LNCaP clone FGC (cell line): Measurements from ENCODE around the gene GCK.

Source experiments
- DNase-seq: peaks from one replicate; pipeline ENCODE4 v3.0.0-alpha.2; 2011; ENCODE audit warnings: low read depth
- H3K4me3 ChIP-seq: 2 replicates; pipeline ENCODE4 v1.5.1; 2011; ENCODE audit warnings: mild to moderate bottlenecking, low read depth, low read length, control low read depth
- TF ChIP-seq, protein P1 (sequence below): IDR thresholded peaks from 2 replicates; pipeline ENCODE4 v1.5.1; 2012; ENCODE audit warnings: mild to moderate bottlenecking; ENCODE audit not compliant: control insufficient read depth, insufficient read depth; ENCODE audit errors: extremely low read depth

GCK gene

DNA sequence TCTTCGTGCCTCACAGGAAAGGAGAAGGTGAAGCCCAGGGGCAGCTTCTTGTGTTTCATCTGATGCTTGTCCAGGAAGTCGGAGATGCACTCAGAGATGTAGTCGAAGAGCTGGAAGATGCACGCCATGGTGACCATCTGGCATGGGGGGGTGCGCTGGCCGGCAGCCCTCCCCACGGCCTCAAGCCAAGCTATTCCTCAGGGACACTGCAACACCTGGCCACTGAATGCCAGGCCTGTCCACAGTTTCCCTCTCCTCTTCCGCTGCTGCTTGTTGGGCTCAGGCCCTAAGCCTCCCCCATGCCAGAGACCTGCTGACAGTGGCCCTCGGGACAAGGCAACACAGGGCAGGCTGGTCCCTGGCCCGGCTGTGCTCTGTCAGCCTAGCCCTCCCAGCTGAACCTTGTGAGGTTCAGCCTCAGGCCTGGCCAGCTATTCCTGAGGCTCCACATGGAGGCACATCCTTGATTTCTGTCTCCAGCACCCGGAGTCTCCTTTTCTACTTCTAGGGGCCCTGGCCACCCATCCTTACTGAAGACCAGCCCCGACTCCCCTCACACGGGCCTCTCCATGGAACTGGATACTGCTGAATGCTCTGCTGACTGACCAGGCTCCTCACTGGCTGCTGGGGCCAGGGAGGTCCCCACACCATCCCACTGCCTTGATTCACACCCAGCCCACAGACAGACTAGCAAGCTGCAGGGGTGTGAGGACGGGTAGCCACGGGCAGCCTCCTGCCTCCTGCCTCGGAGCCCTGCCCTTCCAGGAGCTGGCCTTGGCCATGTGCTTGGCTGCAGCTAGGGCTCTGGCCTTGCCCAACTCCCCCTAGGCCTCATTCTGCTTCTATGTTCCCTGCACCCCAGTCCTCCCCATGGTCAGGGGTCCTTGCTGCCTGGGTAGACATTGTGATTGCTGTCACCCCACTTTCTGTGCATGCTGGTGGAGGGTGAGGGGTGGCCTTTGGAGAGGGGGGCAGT, 38.0 kb downstream of the GCK start:
- no peak overlapping the region for H3K4me3 ChIP-seq
- no peak for DNase-seq
- TF ChIP-seq, protein P1, sequence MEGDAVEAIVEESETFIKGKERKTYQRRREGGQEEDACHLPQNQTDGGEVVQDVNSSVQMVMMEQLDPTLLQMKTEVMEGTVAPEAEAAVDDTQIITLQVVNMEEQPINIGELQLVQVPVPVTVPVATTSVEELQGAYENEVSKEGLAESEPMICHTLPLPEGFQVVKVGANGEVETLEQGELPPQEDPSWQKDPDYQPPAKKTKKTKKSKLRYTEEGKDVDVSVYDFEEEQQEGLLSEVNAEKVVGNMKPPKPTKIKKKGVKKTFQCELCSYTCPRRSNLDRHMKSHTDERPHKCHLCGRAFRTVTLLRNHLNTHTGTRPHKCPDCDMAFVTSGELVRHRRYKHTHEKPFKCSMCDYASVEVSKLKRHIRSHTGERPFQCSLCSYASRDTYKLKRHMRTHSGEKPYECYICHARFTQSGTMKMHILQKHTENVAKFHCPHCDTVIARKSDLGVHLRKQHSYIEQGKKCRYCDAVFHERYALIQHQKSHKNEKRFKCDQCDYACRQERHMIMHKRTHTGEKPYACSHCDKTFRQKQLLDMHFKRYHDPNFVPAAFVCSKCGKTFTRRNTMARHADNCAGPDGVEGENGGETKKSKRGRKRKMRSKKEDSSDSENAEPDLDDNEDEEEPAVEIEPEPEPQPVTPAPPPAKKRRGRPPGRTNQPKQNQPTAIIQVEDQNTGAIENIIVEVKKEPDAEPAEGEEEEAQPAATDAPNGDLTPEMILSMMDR: no peak

DNA sequence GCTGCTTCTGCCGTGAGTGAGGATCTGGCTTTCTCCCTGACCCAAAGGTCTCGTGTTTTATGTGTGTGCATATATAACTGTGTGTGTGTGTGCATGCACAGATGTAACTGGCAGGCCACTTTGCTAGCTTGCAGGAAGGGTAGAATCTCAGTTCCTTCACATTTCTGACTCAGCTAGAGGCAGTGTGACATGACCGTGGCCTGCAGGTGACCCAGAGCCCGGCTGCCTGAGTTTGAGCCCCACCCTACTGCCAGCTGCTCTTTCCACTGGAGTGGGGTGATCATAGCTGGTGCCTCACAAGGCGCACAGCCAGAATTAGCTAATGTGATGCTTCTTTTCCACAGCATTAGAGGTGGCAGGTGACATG, 38.8 kb downstream of the GCK start:
- TF ChIP-seq, protein P1: no peak
- DNase-seq: no peak
- H3K4me3 ChIP-seq: no peak overlapping the region

DNA sequence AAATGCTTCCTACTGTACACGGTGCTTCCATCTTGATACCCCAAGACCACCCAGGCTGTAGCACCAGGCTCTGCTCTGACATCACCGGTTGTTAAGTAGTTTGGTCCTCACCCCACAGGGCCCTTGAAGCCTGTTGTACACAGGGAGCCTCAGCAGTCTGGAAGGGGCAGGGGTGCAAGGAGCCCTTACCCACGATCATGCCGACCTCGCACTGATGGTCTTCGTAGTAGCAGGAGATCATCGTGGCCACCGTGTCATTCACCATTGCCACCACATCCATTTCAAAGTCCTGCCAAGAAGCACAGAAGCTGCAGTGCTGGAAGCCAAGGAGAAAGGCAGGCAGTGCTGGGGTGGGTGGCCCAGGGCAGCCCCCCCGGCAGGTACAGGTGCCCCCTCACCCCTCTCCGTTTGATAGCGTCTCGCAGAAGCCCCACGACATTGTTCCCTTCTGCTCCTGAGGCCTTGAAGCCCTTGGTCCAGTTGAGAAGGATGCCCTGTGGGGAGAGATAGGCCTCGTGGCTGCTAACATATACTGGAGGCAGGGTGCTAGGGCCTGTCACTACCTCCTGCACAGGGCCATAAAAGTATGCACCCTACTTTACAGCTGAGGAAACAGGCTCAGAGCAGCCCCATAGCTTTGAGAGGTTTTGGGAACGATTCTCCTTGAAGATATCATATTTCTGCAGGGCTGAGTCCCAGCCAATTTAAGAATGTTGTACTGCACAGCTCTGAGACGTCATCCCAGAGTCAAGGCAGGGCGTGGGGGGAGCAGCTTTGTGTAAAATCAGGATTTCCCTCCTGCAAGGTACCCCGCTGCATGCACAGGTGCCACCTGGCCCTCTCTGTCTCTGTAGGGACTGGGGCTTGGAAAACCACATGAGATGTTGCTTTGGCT, 39.4 kb downstream of the GCK start:
- DNase-seq: no peak
- TF ChIP-seq, protein P1: no peak
- no peak overlapping the region for H3K4me3 ChIP-seq

DNA sequence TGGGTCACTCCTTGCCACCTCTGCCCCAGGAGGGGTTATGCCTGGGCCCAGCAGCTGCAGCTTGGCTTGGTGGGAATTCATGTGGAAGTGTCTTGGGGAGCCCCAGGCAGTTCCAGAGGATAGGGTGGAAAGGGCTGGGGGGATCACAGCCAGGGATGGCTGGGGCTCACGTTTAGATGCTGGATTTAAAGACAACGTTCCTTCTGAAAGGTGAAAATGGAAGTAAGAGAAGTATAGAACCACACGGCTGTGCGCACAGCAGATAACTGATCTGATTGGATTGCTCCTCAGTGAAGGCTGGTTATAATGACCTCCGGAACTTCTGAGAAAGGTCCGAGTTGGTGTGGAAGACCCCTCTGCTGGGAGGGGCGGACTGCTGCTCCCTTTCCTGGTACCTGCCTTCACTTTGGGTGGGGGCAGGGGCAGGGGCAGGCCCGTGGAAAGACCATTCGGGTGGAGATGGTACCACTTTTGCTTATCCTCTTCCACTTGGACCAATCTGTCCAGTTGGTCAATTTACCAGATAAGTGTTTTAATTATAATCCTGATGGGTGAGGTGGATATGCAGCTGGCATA, 40.2 kb downstream of the GCK start:
- TF ChIP-seq, protein P1: no peak

DNA sequence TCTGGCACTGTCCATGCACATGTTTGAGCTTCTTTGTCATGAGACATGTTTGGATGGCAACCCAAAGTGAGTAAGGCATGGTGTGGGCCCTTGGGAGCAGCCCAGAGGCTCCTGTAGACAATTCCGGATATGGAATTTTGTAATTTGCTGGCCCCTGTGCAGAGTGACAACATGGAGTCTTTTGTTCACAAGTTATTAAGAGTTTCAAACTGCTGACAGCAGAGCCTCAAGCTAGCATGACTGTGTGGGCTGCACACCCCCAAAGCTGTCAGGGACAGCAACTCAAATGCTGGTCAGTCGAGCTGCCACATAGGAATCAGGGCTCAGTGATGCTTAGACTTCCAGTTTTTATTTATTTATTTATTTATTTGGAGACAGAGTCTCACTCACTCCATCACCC, 41.1 kb downstream of the GCK start:
- TF ChIP-seq, protein P1: no peak
- no peak for DNase-seq
- no peak overlapping the region for H3K4me3 ChIP-seq

More for the DNA sequence above, 40.2 kb downstream of the GCK start:
- DNase-seq: no peak
- no peak overlapping the region for H3K4me3 ChIP-seq

DNA sequence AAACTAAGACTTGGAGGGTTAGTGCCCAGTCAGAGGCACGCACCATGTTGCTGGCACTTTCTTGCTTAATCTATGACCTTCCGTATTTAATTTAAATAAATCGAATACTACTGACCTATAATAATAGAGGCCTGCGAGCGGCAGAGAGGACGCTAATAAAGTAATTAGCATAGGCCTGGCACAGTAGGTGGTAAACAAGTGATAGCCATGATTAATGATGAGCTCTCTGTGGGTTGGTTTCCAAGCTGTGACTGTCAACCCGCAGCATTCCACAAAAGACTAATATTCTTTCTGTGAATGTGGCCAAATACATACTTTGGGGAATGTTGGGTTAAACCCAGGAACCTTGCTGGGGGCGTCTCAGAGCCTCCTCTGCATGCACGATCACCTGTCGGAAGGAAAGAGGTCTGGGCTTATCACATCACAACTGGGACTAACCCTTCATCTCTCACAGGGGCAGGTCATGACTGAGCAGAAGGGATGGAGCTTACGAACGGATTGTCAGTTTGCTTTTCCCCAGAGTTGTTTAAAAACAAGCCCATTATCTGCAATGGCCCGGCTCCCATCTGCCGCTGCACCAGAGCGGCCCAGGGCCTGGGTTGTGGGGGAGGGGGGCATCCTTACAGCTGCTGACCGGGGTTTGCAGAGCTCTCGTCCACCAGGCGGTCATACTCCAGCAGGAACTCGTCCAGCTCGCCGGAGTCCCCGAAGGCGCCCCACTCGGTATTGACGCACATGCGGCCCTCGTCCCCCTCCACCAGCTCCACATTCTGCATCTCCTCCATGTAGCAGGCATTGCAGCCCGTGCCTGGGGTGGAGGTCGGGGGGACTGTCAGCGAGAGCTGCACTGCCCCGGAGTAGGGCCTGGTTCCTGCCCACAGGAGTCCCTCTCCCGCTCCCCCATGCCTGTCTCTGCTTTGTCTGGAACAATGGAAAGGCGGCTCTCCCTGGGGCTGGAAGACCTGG, 41.9 kb downstream of the GCK start:
- DNase-seq: no peak
- H3K4me3 ChIP-seq: no peak overlapping the region
- TF ChIP-seq, protein P1: no peak
